T1000 (cell line): ENCODE results near the gene ESR1.
"Not testable (repeated sequence)": the region's sequence is repeated elsewhere in the genome, so short reads cannot be mapped to it uniquely, and the experiment has no call there.

Experiments
- DNase-seq: peaks from one replicate; lab custom pipeline; 2025; ENCODE audit warnings: mixed read lengths; lab: John Stamatoyannopoulos, UW

The ESR1 gene

GRCh38 chr6:152135755-152136448 lies 328.4 kb downstream of the ESR1 start:
- no peak for DNase-seq

DNA sequence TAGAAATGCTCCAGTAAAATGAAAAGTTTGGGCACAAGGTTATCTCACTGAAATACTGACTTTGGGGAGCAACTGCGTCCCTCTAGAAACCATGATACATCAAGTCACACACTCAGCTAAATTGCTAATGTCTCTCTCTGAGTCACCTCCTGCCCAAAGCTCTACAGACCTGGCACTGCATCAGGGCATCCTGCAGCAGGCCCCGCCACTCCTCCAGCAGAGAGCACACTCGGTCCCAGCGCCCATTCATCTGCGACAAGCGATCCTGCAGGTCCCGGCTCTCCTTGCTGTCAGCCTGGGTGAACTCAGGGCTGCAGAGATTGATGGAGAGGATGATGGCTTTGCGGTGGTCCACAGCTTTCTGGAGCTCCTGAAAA lies 329.0 kb downstream of the ESR1 start:
- peak; percentile 51 for DNase-seq

GRCh38 chr6:152138344-152138743 lies 330.9 kb downstream of the ESR1 start:
- DNase-seq = not testable (repeated sequence)

DNA sequence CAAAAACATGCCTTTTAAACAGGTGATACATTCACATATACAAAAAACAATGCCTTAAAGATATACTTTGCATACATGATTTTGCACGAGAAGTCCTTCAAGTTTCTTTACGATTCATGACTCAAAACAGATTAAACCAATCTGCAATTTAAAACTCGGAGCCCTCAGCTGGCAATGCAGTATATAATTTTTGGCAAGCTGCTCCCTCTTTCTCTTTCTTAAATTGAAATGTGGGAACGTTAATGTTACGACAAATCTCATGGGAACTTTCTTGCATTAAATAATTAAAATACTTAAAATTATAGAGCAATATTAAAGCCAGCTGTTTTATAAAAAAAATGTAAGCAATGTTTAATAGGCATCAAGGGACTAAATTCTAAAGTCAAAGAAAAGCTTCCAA lies 334.6 kb downstream of the ESR1 start:
- DNase-seq = no peak

- DNase-seq = no peak
Observed at GRCh38 chr6:152143359-152143758, 335.9 kb downstream of the ESR1 start.

DNA sequence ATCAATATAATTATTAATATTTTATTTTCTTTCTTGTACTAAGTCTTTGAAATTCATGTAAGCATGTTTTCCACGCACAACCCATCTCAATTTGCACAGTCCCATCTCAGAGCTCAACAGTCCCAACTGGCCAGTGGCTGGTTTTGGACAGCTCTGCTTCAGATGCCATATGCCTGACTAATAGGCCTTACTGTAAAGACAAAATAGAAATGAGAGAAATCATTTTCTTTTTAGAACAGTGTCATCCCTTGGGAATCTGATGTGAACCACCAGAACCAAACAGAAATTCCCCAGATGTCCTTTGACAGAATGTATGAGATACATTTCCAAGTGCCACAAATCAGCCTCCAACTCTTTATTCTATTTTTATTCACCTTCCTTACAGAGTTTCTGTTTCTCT lies 338.9 kb downstream of the ESR1 start:
- DNase-seq = no peak

GRCh38 chr6:152147269-152147668 lies 339.8 kb downstream of the ESR1 start:
- DNase-seq = no peak

- no peak for DNase-seq
Observed at GRCh38 chr6:152148412-152148811, 340.9 kb downstream of the ESR1 start.

DNA sequence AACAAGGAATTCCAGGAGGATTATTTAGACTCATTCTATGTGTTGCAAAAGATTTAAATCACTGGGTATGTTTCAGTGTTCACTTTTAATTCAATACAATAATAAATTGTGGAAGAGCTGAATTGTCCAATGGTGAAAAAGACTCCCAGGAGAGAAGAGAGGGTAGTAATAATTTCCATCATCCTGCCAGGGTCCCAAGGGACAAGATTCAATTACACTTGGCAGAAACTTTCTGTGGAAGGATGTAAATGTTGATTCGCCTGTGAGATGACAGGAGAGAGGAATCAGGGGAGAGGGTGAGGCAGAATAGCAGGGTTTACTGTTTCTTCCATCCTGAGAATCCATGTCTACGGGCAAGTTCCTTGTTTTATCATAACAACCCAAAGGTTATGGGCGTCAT lies 342.7 kb downstream of the ESR1 start:
- DNase-seq = no peak

DNA sequence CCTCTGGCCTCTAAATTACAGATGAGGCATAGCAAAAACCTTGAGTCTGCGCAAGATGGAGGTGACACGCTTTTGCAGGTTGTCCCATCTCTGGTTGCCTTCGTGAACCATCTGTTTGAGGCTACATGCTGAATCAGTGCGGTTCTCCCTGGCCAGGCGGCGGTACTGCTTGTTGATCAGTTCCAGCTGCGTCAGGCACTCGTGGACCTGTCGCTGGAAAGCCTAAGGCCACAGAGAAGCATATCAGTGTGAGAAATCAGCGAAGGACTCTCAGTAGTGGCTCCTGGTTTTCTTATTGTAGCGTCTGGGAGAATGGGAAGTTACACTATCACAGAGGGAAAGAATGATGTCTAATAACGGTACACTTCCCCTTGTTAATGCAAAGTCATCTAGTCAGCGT lies 344.4 kb downstream of the ESR1 start:
- no peak for DNase-seq

DNA sequence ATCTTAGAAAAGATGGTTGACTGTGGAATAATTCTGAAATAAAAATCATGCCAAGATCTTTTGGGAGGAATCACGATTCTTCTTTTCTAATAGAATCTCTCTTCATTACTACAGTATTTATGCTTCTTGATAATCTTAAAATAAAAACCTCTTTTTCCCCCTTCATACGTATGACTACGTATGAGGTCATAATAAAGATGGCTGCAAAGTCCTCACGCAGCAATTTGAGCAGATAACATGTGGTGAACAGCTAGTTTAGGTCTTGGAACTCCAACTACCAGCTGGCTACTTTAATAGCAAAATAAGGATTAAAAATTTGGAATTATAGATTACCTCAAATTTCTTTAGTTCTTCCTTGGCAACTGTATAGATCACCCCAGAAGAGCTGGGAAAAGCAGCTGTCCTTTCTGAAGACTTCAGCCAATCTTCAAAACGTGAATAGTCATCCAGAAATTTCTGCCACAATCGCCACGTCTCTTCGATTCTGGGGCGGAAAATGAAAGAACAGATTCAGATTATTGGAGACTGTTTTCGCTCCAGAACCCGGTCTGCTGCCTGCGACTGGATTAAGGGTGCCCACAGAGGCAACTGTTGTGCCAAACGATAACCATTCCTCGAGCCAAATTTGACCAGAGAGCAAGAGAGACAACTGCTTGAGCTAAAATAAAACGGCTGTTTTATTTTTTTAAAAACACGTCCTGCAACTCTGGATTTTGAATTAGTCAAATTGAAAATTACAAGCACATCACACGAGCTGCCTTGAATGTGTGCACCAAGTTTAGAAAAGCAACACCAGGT lies 347.3 kb downstream of the ESR1 start:
- DNase-seq = no peak

DNA sequence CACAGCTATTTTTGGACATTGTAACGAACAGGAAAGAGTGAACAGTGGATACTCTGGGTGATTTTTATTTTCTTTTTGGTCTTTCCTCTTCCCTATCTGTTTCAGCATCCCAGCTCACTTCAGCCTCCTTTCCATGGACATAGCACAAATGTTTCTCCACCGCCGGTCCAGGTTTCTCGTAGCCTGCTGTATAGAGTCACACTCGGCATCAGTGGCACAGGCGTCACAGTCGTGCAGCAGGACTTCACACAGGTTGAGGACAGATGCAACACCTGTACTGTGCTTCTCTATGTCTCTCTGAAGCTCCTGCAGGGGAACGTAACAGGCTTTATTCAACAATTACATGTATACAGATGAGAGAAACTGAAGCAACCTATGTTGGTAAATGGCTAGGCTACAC lies 348.3 kb downstream of the ESR1 start:
- no peak for DNase-seq

GRCh38 chr6:152160346-152160745 lies 352.9 kb downstream of the ESR1 start:
- no peak for DNase-seq

DNA sequence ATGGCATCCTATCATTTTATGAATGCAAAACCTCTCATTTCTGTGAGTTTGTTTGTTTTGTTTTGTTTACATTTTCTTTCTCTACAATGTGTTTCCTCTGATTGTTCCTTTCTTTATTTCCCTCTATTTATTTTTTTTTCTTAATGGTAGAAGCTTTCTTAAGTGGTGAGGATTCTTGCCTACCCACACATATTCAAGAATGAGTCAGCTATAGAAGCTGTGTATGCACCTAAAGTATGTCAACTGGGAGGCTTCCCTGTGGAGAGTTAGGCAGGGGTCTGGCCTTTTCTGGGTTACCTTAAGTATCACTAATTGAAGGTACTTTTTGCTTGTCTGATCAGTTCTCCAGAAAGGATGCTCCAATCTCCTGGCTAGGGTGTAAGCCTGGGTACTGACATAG lies 354.0 kb downstream of the ESR1 start:
- DNase-seq = no peak

- DNase-seq = no peak
Observed at GRCh38 chr6:152164957-152165356, 357.5 kb downstream of the ESR1 start.

DNA sequence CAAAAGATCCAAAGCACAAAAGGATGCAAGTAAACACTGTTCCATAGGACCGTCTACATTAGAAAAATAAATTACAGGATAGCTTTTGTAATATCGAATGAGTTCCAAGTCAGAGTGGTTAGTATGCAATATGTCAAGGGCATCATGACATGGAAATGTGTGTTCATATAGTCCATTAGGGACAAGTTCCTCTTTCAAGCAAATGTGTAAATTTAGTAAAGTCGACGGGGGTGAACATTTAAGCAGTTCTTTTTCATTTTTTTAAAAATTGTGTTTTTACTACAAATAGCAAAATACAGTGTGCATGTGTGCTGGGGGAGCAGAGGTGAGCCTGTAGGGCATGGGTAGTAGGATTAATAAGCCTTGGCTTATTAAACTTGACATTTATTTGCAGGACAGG lies 359.0 kb downstream of the ESR1 start:
- DNase-seq = no peak

DNA sequence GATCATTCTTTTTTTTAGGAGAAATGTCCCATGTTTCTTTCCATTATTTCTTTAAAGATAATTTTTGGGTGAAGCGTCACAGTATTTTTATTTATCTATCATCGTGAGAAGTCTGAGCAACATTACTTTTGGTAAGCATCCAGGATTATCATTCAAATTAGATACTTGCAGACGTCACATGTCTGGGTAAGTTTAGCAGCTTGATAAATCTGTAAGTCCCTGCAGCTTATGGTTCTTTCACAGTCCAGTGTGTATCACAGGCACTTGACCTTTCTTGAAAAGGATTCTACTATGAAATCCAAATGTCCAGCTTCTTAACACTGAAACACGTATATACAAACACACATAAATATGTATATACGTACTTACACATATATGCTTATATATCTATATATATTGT lies 359.4 kb downstream of the ESR1 start:
- no peak for DNase-seq

GRCh38 chr6:152167641-152168603 lies 360.4 kb downstream of the ESR1 start:
- DNase-seq = no peak

- no peak for DNase-seq
Observed at GRCh38 chr6:152170313-152170701, 362.8 kb downstream of the ESR1 start.

DNA sequence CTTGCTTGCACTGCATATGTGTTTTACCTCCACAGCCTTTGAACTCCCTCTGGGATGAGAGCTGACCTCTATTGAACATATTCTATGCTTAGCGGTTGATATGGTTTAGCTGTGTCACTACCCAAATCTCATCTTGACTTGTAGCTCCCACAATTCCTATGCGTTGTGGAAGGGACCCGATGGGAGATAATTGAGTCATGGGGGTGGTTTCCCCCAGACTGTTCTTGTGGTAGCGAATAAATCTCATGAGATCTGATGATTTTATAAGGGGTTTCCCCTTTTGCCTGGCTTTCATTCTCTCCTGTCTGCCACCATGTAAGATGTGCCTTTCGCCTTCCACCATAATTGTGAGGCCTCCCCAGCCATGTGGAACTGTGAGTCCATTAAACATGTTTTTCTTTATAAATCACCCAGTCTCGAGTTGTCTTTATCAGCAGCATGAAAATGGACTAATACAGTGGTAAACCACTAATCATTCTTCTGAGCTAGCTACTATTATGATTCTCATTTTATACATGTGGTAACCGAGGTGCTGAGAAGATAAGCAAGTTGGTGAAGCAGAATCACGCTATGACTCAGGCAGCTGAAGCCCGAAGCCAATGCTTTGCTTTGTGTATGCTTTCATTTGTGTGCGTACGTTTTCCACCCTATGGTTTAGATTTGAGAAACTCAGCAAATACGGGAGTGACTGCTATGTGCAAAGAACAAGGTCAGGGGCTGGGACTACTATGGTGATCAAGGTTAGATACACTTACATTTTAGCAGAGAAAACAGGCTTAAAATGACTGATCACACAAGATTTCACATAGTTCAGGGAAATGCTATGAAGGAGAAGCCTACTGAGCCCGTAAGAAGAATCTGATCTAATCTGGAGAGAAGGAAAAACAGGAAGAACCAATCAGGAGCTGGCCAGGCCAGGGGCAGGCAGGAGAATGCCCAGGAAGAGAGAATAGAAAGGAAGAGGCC lies 363.5 kb downstream of the ESR1 start:
- DNase-seq = no peak

- no peak for DNase-seq
Observed at GRCh38 chr6:152173321-152173720, 365.8 kb downstream of the ESR1 start.
